Measurements from ENCODE around the gene RHEX.

RHEX gene

GRCh38 chr1:206020393-206021007, 32.5 kb upstream of the RHEX start:
- DNase-seq, result no peak
- Histone ChIP-seq H3K9ac (ENCODE audit: low read length) (no peak overlapping the region), H3F3A (ENCODE audit: insufficient read depth, low read length) (no peaks in the 10 kb centered on the region), H2AFZ (ENCODE audit: low read length) (no peak overlapping the region), H3K4me1 (ENCODE audit: low read length) (no peaks in the 10 kb centered on the region), H3K9me3 (replicated peaks; ENCODE audit: insufficient read depth, low read length) (no peaks in the 10 kb centered on the region), H3K27ac (ENCODE audit: low read length) (no peak overlapping the region), H3K79me2 (ENCODE audit: low read length) (no peaks in the 10 kb centered on the region), H3K4me3 (ENCODE audit: low read length) (no peak overlapping the region), H3K4me2 (ENCODE audit: low read depth, low read length) (no peak overlapping the region), H3K36me3 (replicated peaks; ENCODE audit: insufficient read depth, low read length) (no peaks in the 10 kb centered on the region), H3K9me2 (replicated peaks; ENCODE audit: insufficient read depth, low read length) (no peaks in the 10 kb centered on the region), H3K27me3 (replicated peaks; ENCODE audit: insufficient read depth, low read length) (no peaks in the 10 kb centered on the region), H4K20me1 (ENCODE audit: insufficient read depth, low read length) (no peaks in the 10 kb centered on the region)
- TF ChIP-seq EZH2 (optimal IDR thresholded peaks at IDR 0.05; ENCODE audit: low read depth, low read length) (no peak), EZH2phosphoT487 (IDR thresholded peaks at IDR 0.05; ENCODE audit: low read length) (no peak)
- TF ChIP-seq, protein P1, sequence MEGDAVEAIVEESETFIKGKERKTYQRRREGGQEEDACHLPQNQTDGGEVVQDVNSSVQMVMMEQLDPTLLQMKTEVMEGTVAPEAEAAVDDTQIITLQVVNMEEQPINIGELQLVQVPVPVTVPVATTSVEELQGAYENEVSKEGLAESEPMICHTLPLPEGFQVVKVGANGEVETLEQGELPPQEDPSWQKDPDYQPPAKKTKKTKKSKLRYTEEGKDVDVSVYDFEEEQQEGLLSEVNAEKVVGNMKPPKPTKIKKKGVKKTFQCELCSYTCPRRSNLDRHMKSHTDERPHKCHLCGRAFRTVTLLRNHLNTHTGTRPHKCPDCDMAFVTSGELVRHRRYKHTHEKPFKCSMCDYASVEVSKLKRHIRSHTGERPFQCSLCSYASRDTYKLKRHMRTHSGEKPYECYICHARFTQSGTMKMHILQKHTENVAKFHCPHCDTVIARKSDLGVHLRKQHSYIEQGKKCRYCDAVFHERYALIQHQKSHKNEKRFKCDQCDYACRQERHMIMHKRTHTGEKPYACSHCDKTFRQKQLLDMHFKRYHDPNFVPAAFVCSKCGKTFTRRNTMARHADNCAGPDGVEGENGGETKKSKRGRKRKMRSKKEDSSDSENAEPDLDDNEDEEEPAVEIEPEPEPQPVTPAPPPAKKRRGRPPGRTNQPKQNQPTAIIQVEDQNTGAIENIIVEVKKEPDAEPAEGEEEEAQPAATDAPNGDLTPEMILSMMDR (IDR thresholded peaks at IDR 0.05; ENCODE audit: low read length), result no peak

DNA sequence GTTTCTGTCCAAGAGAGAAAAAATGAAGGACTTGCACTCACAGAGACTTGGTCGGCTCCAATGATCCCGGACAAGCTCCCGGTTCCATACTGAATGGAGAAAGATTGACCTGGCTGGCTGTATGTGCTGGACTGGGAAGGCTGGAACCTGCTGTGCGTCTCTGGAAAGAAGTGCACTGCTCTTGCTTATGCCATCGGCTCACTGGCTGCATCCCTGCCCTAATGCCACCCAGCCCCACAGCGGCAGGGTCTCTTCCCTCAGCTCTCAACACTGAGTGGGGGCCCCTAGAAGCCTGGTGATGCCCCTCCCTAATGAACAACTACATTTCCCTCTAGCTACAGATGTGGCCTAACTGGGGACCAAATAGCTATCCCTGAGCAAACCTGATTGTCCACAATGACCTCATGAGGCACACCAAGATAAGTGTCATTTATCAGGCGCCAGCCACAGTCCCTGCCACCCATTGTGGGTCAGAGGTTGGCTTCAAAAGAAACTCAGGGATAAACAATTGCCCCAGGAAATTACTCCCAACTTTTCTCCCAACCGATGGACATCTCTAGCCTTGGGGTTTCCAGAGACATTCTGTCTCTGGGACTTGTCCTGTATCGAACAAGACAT, 31.9 kb upstream of the RHEX start:
- Histone ChIP-seq H2AFZ (ENCODE audit: low read length) (no peak overlapping the region), H3K79me2 (ENCODE audit: low read length) (no peaks in the 10 kb centered on the region), H3K4me3 (ENCODE audit: low read length) (no peak overlapping the region), H4K20me1 (ENCODE audit: insufficient read depth, low read length) (no peaks in the 10 kb centered on the region), H3F3A (ENCODE audit: insufficient read depth, low read length) (no peaks in the 10 kb centered on the region), H3K36me3 (replicated peaks; ENCODE audit: insufficient read depth, low read length) (no peaks in the 10 kb centered on the region), H3K4me1 (ENCODE audit: low read length) (no peaks in the 10 kb centered on the region), H3K9me2 (replicated peaks; ENCODE audit: insufficient read depth, low read length) (no peaks in the 10 kb centered on the region), H3K9ac (ENCODE audit: low read length) (no peak overlapping the region), H3K9me3 (replicated peaks; ENCODE audit: insufficient read depth, low read length) (no peaks in the 10 kb centered on the region), H3K27me3 (replicated peaks; ENCODE audit: insufficient read depth, low read length) (no peaks in the 10 kb centered on the region), H3K4me2 (ENCODE audit: low read depth, low read length) (no peak overlapping the region), H3K27ac (ENCODE audit: low read length) (no peak overlapping the region)
- TF ChIP-seq, protein P1 (IDR thresholded peaks at IDR 0.05; ENCODE audit: low read length), result no peak
- no peak for TF ChIP-seq EZH2phosphoT487 (IDR thresholded peaks at IDR 0.05; ENCODE audit: low read length)
- TF ChIP-seq EZH2 (optimal IDR thresholded peaks at IDR 0.05; ENCODE audit: low read depth, low read length), result no peak
- no peak for DNase-seq

DNA sequence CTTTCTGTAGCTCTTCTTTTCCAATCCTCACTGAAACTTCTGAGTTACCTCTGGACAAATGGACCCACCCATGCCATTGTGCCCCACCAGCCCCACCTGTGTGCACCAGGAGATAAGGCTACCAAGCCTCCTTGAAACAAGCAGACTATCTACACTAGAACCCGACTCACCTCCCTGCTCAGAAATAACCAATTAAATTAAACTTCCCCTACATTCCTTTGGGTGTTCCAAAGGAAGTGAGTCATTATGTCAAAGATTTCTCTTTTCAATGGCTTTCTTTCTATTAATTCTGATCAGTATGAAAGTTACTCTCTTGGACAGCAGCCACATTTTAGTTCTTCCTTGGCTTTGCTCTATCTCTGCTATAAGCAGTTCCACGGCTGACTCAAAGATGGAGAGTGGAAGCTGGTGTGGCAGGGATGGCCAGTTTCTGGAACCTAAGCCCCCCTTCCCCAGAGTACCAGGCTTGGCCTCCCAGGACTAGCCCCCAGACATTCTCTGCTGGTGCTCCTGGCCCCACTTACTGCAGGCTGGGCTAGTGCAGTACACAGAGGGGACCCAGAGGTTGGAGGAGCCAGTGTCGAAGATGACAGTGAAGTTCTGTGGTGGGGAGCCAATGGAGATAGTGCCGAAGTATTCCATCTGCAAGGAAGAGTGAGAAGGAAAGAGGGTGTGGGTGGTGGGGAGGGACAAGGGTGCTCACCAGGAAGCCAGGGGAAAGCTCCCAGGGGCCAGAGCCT, 31.2 kb upstream of the RHEX start:
- Histone ChIP-seq H3K27me3 (replicated peaks; ENCODE audit: insufficient read depth, low read length) (no peaks in the 10 kb centered on the region), H3K36me3 (replicated peaks; ENCODE audit: insufficient read depth, low read length) (no peaks in the 10 kb centered on the region), H3K79me2 (ENCODE audit: low read length) (no peaks in the 10 kb centered on the region), H3K9ac (ENCODE audit: low read length) (no peak overlapping the region), H3K27ac (ENCODE audit: low read length) (no peak overlapping the region), H3K9me2 (replicated peaks; ENCODE audit: insufficient read depth, low read length) (no peaks in the 10 kb centered on the region), H2AFZ (ENCODE audit: low read length) (no peak overlapping the region), H3K4me2 (ENCODE audit: low read depth, low read length) (no peak overlapping the region), H3K9me3 (replicated peaks; ENCODE audit: insufficient read depth, low read length) (no peaks in the 10 kb centered on the region), H3K4me1 (ENCODE audit: low read length) (no peaks in the 10 kb centered on the region), H4K20me1 (ENCODE audit: insufficient read depth, low read length) (no peaks in the 10 kb centered on the region), H3F3A (ENCODE audit: insufficient read depth, low read length) (no peaks in the 10 kb centered on the region), H3K4me3 (ENCODE audit: low read length) (no peak overlapping the region)
- DNase-seq, result no peak
- TF ChIP-seq EZH2 (optimal IDR thresholded peaks at IDR 0.05; ENCODE audit: low read depth, low read length) (no peak), EZH2phosphoT487 (IDR thresholded peaks at IDR 0.05; ENCODE audit: low read length) (no peak)
- TF ChIP-seq, protein P1 (IDR thresholded peaks at IDR 0.05; ENCODE audit: low read length), result no peak
